HepG2 (cell line): ENCODE results near the gene SIK1. TPM values are rescaled to one million over a fixed set of nuclear protein-coding genes. Genes with fewer than 3 reads are reported as not detected.

Experiments
- ATAC-seq: fragments of 200-7000 bp; cut with Tn5 transposase; 3 replicates; pipeline ENCODE4 v1.9.1; 2020; ENCODE audit warnings: mild to moderate bottlenecking, moderate library complexity
- BruUV-seq: library from RNA; stranded (reverse); fragments of 400-500 nt; replicated peaks from 2 replicates; lab custom pipeline; 2021; lab: Mats Ljungman, UMichigan
- CTCF ChIA-PET: fragments of 300-600 bp; formaldehyde crosslinking; extraction: SDS; loops from one replicate; lab custom pipeline; 2021; ENCODE audit warnings: low total read pairs, inconsistent platforms, low intra/inter-chr PET ratio; lab: Yijun Ruan, JAX
- POLR2A ChIA-PET: fragments of 350-600 bp; sonication (Branson Sonifier 250); formaldehyde crosslinking; loops from one replicate; lab custom pipeline; 2020; ENCODE audit warnings: antibody characterized with exemption, inconsistent platforms; lab: Yijun Ruan, JAX
- DNase-seq: peaks from one replicate; pipeline ENCODE4 v3.0.0-alpha.2; 2015; ENCODE audit warnings: low spot score
- FAIRE-seq: peaks from 3 replicates; lab custom pipeline; 2011; peaks lifted over from hg19 to GRCh38; lab: Jason Lieb, UNC
- H2AFZ ChIP-seq: one replicate; pipeline ENCODE4 v1.6.1; 2011; ENCODE audit warnings: low read length, inconsistent platforms
- H3K27ac ChIP-seq: fragments of 300-600 bp; 3 replicates; pipeline ENCODE4 v1.8.0; 2011; ENCODE audit warnings: mixed run types, mild to moderate bottlenecking, mixed read lengths, low read length, inconsistent platforms; ENCODE audit not compliant: insufficient read depth; ENCODE audit errors: extremely low read length
- H3K27me3 ChIP-seq, 2 experiments: fragments of 200-600 bp in 1 of 2; 2 replicates in 1 of 2; 3 replicates in 1 of 2; pipeline versions ENCODE4 v1.6.0 to v1.8.0; 2011; ENCODE audit warnings: low read length in 2 of 2, mild to moderate bottlenecking in 2 of 2, moderate library complexity in 2 of 2, inconsistent platforms in 1 of 2; ENCODE audit not compliant: insufficient read depth in 2 of 2, control insufficient read depth in 1 of 2
- H3K36me3 ChIP-seq, 2 experiments: fragments of 200-600 bp in 1 of 2; replicated peaks in 1 of 2; 2 replicates in 1 of 2; 3 replicates in 1 of 2; pipeline versions ENCODE4 v1.5.1 to v1.8.0; 2011; ENCODE audit warnings: low read length in 2 of 2, inconsistent platforms in 1 of 2; ENCODE audit not compliant: insufficient read depth in 2 of 2, control insufficient read depth in 1 of 2
- H3K4me1 ChIP-seq: 2 replicates; pipeline ENCODE4 v1.5.1; 2012; ENCODE audit warnings: low read length, inconsistent platforms; ENCODE audit not compliant: insufficient read depth
- H3K4me2 ChIP-seq: 2 replicates; pipeline ENCODE4 v1.6.0; 2011; ENCODE audit warnings: low read depth, low read length, inconsistent platforms
- H3K4me3 ChIP-seq, 3 experiments: fragments of 200-600 bp in 1 of 3; sonication (generic), shearing (Covaris generic) in 1 of 3; replicated peaks in 1 of 3; 2 replicates each; pipeline ENCODE4 v1.5.1; 2011 to 2016; ENCODE audit warnings: low read length in 3 of 3, inconsistent platforms in 2 of 3, low read depth in 2 of 3, mild to moderate bottlenecking in 2 of 3, control low read depth in 1 of 3, mixed read lengths in 1 of 3; ENCODE audit not compliant: insufficient read depth in 1 of 3
- H3K79me2 ChIP-seq: one replicate; pipeline ENCODE4 v1.6.1; 2011; ENCODE audit warnings: low read length, inconsistent platforms; ENCODE audit not compliant: insufficient read depth
- H3K9ac ChIP-seq: 2 replicates; pipeline ENCODE4 v1.6.0; 2011; ENCODE audit warnings: mild to moderate bottlenecking, low read depth, low read length, inconsistent platforms; ENCODE audit not compliant: insufficient read depth
- H3K9me3 ChIP-seq: 2 replicates; pipeline ENCODE4 v1.5.1; 2012; ENCODE audit warnings: mild to moderate bottlenecking, low read length
- H4K20me1 ChIP-seq: 2 replicates; pipeline ENCODE4 v1.6.0; 2011; ENCODE audit warnings: inconsistent platforms, mild to moderate bottlenecking, low read length, moderate library complexity; ENCODE audit not compliant: insufficient read depth
- DPF2 ChIP-seq: sonication (generic); formaldehyde crosslinking; IDR thresholded peaks from 2 replicates; pipeline ENCODE4 v1.4.0; 2020; ENCODE audit warnings: mild to moderate bottlenecking, low read depth, missing genetic modification reagents, borderline replicate concordance
- GZF1 ChIP-seq: sonication (generic); formaldehyde crosslinking; IDR thresholded peaks from 2 replicates; pipeline ENCODE4 v1.5.1; 2020; ENCODE audit warnings: mild to moderate bottlenecking, missing genetic modification reagents
- HNRNPL ChIP-seq: fragments of 200-400 bp; formaldehyde crosslinking; IDR thresholded peaks from 2 replicates; pipeline ENCODE4 v1.6.1; 2017; ENCODE audit warnings: mild to moderate bottlenecking, low read depth, low read length
- TBL1XR1 ChIP-seq: fragments of 150-350 bp; IDR thresholded peaks from 2 replicates; pipeline ENCODE4 v1.6.1; 2014; ENCODE audit warnings: borderline replicate concordance, low read length; ENCODE audit not compliant: partially characterized antibody
- ZBTB42 ChIP-seq: sonication (generic); formaldehyde crosslinking; IDR thresholded peaks from 2 replicates; pipeline ENCODE4 v1.5.0; 2020; ENCODE audit warnings: mild to moderate bottlenecking, missing genetic modification reagents
- ZIK1 ChIP-seq: sonication (generic); formaldehyde crosslinking; IDR thresholded peaks from 2 replicates; pipeline ENCODE4 v1.5.0; 2020; ENCODE audit warnings: mild to moderate bottlenecking, low read depth, missing genetic modification reagents, borderline replicate concordance
- ZNF432 ChIP-seq: sonication (generic); formaldehyde crosslinking; IDR thresholded peaks from 2 replicates; pipeline ENCODE4 v1.5.0; 2020; ENCODE audit warnings: missing genetic modification reagents, mild to moderate bottlenecking, borderline replicate concordance
- WGBS: methylation state at CpG from one replicate; pipeline ENCODE4 v1.1.6; 2017; ENCODE audit warnings: low lambda C conversion rate; 5-methylcytosine and 5-hydroxymethylcytosine counted together
- in situ Hi-C: cut with HindIII; loops from 2 replicates; pipeline ENCODE4 v1.10.0; 2017; ENCODE audit warnings: low pct_unique_long_range_greater_than_20kb; ENCODE audit not compliant: extremely low pct_ligation_motif_present
- intact Hi-C: fragments of 100-400 bp; cut with micrococcal nuclease; formaldehyde crosslinking; loops from one replicate; pipeline ENCODE4 v1.10.0; 2022; ENCODE audit not compliant: unreplicated experiment
- polyA plus RNA-seq, 8 experiments: library from polyadenylated mRNA; depleted of rRNA in 3 of 8; stranded (reverse) in 7 of 8; unstranded in 1 of 8; fragments of >200 nt; fragmentation: Illumina TruSeq in 4 of 8; extraction: Trizol in 4 of 8; gene quantifications; 2 replicates each; pipeline versions ENCODE4 v1.2.1 to v1.2.3, GENCODE V29; 2011 to 2016; ENCODE audit warnings: low read depth in 4 of 8, missing spikeins in 1 of 8, mixed read lengths in 1 of 8; ENCODE audit not compliant: insufficient read depth in 1 of 8
- total RNA-seq, 5 experiments: library from RNA; depleted of rRNA; stranded (reverse); fragments of >200 nt; fragmentation: Illumina TruSeq; extraction: Trizol; gene quantifications; 2 replicates each; pipeline ENCODE4 v1.2.3, GENCODE V29; 2016; ENCODE audit warnings: low read depth in 1 of 5
- TF ChIP-seq, protein P1 (sequence below): sonication (generic); formaldehyde crosslinking; IDR thresholded peaks from 2 replicates; pipeline ENCODE4 v1.5.1; 2020; ENCODE audit warnings: missing genetic modification reagents, mild to moderate bottlenecking, borderline replicate concordance
- TF ChIP-seq, protein P2 (sequence below): sonication (generic); formaldehyde crosslinking; IDR thresholded peaks from 2 replicates; pipeline ENCODE4 v1.4.0; 2020; ENCODE audit warnings: low read depth, missing genetic modification reagents
- TF ChIP-seq, protein P3 (sequence below): sonication (generic); formaldehyde crosslinking; IDR thresholded peaks from 2 replicates; pipeline ENCODE4 v1.9.0; 2021; ENCODE audit warnings: mild to moderate bottlenecking, missing genetic modification reagents
- TF ChIP-seq, protein P4 (sequence below): IDR thresholded peaks from 2 replicates; pipeline ENCODE4 v1.6.1; 2016; ENCODE audit warnings: control low read depth

Gene SIK1
- total and polyA plus RNA-seq, 2 of the 13 experiments (the other 11 are each of a cell fraction or from before 2014, with no cell fraction given) = 4.5 to 14.5 TPM

DNA sequence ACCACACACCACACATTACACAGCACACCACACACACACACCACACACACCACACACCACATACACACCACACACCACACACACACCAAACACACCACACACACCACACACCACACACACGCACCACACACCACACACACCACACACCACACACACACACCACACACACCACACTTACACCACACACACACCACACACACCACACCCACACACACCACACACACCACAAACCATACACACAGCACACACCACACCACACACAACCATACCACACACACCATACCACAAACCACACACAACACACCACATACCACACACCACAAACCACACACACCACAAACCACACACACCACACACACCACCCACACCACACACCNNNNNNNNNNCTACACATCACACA lies 40.9 kb upstream of the SIK1 start:
- H3K4me2 ChIP-seq = no peak overlapping the region
- WGBS = 100% methylated on average over 1 of the region's 1 CpG
- ChIA-PET POLR2A (no interaction called here), CTCF (no interaction called here)
- no peaks in the 10 kb centered on the region for H3K27me3 ChIP-seq
- no peak overlapping the region for H3K4me3 ChIP-seq
- H4K20me1 ChIP-seq = no peaks in the 10 kb centered on the region
- no peaks in the 10 kb centered on the region for H3K9me3 ChIP-seq
- intact Hi-C loops (no loop called here), in situ Hi-C loops (no loop called here)
- H3K9ac ChIP-seq = 0 out of 2 replicates have a peak overlapping the region, but pooled peaks have one; percentile 29
- H2AFZ ChIP-seq = no peak overlapping the region
- BruUV-seq = no TSS peak
- H3K79me2 ChIP-seq = no peaks in the 10 kb centered on the region
- peaks cover 7% of the 10 kb centered on the region for H3K4me1 ChIP-seq
- FAIRE-seq = peak; percentile 87
- DNase-seq = no peak
- H3K27ac ChIP-seq = peak overlapping the region; percentile 55
- no peak for ATAC-seq
- H3K36me3 ChIP-seq = no peaks in the 10 kb centered on the region
- TF ChIP-seq GZF1 (no peak), ZIK1 (CRISPR knock-in tag) (no peak), DPF2 (CRISPR knock-in tag) (no peak), ZNF432 (CRISPR knock-in tag) (no peak), TBL1XR1 (no peak), HNRNPL (peak; percentile 71; the same call in 1 of the 2 replicates), ZBTB42 (no peak)
- TF ChIP-seq, protein P1, sequence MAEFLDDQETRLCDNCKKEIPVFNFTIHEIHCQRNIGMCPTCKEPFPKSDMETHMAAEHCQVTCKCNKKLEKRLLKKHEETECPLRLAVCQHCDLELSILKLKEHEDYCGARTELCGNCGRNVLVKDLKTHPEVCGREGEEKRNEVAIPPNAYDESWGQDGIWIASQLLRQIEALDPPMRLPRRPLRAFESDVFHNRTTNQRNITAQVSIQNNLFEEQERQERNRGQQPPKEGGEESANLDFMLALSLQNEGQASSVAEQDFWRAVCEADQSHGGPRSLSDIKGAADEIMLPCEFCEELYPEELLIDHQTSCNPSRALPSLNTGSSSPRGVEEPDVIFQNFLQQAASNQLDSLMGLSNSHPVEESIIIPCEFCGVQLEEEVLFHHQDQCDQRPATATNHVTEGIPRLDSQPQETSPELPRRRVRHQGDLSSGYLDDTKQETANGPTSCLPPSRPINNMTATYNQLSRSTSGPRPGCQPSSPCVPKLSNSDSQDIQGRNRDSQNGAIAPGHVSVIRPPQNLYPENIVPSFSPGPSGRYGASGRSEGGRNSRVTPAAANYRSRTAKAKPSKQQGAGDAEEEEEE (CRISPR knock-in tag) = no peak
- TF ChIP-seq, protein P2, sequence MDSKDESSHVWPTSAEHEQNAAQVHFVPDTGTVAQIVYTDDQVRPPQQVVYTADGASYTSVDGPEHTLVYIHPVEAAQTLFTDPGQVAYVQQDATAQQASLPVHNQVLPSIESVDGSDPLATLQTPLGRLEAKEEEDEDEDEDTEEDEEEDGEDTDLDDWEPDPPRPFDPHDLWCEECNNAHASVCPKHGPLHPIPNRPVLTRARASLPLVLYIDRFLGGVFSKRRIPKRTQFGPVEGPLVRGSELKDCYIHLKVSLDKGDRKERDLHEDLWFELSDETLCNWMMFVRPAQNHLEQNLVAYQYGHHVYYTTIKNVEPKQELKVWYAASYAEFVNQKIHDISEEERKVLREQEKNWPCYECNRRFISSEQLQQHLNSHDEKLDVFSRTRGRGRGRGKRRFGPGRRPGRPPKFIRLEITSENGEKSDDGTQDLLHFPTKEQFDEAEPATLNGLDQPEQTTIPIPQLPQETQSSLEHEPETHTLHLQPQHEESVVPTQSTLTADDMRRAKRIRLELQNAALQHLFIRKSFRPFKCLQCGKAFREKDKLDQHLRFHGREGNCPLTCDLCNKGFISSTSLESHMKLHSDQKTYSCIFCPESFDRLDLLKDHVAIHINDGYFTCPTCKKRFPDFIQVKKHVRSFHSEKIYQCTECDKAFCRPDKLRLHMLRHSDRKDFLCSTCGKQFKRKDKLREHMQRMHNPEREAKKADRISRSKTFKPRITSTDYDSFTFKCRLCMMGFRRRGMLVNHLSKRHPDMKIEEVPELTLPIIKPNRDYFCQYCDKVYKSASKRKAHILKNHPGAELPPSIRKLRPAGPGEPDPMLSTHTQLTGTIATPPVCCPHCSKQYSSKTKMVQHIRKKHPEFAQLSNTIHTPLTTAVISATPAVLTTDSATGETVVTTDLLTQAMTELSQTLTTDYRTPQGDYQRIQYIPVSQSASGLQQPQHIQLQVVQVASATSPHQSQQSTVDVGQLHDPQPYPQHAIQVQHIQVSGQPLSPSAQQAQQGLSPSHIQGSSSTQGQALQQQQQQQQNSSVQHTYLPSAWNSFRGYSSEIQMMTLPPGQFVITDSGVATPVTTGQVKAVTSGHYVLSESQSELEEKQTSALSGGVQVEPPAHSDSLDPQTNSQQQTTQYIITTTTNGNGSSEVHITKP (CRISPR knock-in tag) = no peak
- TF ChIP-seq, protein P3, sequence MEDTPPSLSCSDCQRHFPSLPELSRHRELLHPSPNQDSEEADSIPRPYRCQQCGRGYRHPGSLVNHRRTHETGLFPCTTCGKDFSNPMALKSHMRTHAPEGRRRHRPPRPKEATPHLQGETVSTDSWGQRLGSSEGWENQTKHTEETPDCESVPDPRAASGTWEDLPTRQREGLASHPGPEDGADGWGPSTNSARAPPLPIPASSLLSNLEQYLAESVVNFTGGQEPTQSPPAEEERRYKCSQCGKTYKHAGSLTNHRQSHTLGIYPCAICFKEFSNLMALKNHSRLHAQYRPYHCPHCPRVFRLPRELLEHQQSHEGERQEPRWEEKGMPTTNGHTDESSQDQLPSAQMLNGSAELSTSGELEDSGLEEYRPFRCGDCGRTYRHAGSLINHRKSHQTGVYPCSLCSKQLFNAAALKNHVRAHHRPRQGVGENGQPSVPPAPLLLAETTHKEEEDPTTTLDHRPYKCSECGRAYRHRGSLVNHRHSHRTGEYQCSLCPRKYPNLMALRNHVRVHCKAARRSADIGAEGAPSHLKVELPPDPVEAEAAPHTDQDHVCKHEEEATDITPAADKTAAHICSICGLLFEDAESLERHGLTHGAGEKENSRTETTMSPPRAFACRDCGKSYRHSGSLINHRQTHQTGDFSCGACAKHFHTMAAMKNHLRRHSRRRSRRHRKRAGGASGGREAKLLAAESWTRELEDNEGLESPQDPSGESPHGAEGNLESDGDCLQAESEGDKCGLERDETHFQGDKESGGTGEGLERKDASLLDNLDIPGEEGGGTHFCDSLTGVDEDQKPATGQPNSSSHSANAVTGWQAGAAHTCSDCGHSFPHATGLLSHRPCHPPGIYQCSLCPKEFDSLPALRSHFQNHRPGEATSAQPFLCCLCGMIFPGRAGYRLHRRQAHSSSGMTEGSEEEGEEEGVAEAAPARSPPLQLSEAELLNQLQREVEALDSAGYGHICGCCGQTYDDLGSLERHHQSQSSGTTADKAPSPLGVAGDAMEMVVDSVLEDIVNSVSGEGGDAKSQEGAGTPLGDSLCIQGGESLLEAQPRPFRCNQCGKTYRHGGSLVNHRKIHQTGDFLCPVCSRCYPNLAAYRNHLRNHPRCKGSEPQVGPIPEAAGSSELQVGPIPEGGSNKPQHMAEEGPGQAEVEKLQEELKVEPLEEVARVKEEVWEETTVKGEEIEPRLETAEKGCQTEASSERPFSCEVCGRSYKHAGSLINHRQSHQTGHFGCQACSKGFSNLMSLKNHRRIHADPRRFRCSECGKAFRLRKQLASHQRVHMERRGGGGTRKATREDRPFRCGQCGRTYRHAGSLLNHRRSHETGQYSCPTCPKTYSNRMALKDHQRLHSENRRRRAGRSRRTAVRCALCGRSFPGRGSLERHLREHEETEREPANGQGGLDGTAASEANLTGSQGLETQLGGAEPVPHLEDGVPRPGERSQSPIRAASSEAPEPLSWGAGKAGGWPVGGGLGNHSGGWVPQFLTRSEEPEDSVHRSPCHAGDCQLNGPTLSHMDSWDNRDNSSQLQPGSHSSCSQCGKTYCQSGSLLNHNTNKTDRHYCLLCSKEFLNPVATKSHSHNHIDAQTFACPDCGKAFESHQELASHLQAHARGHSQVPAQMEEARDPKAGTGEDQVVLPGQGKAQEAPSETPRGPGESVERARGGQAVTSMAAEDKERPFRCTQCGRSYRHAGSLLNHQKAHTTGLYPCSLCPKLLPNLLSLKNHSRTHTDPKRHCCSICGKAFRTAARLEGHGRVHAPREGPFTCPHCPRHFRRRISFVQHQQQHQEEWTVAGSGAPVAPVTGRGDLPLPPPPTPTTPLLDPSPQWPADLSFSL (CRISPR knock-in tag) = peak; percentile 96
- TF ChIP-seq, protein P4, sequence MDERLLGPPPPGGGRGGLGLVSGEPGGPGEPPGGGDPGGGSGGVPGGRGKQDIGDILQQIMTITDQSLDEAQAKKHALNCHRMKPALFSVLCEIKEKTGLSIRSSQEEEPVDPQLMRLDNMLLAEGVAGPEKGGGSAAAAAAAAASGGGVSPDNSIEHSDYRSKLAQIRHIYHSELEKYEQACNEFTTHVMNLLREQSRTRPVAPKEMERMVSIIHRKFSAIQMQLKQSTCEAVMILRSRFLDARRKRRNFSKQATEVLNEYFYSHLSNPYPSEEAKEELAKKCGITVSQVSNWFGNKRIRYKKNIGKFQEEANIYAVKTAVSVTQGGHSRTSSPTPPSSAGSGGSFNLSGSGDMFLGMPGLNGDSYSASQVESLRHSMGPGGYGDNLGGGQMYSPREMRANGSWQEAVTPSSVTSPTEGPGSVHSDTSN (CRISPR knock-in tag) = no peak
